GM19043 (cell line): ENCODE data around the gene GPR132.
A peak's percentile ranks its signal among the peaks of the same experiment; 100 is the strongest.
"Not testable (repeated sequence)": the region's sequence is repeated elsewhere in the genome, so short reads cannot be mapped to it uniquely, and the experiment has no call there.

Experiments
- ATAC-seq: cut with Tn5 transposase; IDR thresholded peaks from one replicate; pipeline ENCODE4 v1.9.1; 2021; ENCODE audit warnings: low read depth; ENCODE audit not compliant: unreplicated experiment

GPR132 gene

DNA sequence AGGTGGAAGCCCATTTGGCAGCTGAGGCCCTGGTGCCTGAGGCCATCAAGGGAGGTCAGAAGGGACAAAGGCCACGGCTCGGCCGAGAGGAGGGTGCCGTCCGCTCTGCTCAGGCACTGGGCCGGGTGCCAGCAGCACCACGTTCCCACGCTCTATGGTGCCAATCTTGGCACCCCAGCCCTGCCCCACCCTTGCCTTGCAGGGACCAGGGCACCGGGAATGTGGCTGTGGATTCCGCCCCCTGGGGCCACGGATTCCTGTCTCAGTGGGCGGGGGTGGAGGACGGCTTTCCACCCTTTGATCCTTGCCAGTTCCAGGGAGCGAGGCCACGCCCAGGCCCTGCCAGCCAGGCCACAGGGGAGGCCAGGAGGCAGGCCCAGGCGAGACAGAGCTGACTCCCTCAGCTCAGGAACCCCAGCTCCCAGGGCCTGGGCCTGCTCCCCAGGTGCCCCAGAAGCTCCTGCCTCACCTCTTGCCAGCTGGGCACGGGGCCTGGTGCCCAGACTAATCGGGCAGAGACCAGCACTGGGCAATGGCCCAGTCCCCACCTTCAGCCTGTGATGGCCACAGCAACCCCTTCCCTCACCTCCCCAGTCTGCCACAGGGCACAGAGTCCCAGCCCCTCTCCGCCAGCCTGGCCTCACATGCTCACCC lies 26.4 kb upstream of the GPR132 start:
- ATAC-seq = no peak

DNA sequence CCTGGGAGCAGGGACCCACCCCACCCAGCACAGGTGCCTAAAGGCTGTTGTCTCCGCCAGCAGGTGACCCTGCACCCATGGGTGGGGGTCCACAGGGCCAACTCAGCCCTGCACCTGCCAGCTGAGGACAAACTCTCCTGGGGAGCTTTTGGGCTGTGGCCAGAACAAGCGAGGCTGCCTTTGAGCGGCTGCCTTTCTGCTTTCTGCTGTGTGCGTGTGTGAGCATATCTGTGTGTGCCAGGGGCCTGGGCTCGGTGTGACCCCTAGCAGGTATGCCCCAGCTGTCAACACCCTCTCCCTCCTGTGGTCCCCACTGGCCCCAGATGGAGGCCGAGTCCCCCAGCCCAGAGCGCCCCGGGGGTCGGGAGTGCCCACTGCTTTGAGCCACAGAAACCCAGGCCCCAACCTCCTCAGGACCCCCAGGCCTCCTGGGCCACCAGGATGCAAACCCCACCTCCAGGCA lies 25.9 kb upstream of the GPR132 start:
- no peak for ATAC-seq

DNA sequence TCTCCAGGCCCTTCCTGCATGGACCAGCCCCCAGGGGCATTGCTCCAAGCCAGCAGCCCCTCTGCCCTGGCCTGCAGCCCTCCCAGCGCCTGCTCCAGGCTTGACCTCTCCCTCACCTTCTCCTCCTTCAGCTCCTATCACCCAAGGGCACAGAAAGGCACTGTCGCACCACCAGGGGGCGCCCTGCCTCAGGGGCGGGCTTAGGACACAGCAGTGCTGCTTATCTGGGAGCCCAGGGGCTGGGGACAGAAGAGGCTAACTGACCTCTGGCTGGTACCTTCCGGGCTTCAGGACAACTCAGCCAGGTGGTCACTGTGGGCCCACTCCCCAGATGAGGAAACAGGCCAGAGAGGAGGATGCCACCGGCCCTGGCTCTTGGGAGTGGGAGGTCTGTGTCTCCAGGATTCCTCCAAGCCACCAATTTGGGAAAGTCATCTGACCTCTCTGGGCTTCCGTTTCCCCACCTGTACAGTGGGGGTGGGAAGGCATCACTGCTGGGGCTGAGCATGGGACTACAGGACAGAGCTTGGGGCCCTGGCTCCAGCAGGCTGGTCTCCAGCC lies 25.3 kb upstream of the GPR132 start:
- ATAC-seq = no peak

DNA sequence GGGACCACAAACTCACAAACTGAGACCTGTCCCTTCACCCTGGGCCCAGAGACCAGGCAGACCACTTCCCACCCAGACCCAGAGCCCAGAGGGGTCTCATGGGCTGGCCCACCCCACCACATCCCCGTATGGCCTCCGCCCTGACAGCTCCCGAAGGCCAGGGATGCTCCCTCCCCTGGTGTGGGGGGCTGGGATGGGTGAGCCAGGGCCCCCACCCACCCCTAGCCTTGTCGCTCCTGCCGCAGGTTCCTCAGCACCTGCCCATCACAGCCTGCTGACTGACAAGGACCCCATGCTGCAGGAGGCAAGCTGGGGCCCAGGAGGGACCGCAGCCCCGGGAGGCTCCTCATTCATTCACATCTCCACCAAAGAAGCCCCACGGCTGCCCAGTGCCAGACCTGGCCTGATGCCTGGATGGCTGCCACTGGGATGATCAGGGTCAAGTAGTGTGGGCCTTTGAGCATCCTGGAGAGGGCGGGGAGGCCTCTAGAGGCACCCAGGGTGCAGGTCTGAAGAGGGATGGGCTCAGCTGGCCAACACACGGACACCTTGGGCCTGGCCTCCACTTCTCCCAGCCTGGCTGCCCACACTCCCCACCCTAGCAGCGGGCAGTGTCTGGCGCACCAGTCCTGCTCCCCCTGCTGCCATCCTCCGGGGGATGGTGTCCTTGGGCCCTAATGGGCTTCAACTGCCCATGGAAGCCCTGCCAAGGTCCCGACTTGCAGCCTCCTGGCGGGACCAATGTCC lies 24.7 kb upstream of the GPR132 start:
- no peak for ATAC-seq

DNA sequence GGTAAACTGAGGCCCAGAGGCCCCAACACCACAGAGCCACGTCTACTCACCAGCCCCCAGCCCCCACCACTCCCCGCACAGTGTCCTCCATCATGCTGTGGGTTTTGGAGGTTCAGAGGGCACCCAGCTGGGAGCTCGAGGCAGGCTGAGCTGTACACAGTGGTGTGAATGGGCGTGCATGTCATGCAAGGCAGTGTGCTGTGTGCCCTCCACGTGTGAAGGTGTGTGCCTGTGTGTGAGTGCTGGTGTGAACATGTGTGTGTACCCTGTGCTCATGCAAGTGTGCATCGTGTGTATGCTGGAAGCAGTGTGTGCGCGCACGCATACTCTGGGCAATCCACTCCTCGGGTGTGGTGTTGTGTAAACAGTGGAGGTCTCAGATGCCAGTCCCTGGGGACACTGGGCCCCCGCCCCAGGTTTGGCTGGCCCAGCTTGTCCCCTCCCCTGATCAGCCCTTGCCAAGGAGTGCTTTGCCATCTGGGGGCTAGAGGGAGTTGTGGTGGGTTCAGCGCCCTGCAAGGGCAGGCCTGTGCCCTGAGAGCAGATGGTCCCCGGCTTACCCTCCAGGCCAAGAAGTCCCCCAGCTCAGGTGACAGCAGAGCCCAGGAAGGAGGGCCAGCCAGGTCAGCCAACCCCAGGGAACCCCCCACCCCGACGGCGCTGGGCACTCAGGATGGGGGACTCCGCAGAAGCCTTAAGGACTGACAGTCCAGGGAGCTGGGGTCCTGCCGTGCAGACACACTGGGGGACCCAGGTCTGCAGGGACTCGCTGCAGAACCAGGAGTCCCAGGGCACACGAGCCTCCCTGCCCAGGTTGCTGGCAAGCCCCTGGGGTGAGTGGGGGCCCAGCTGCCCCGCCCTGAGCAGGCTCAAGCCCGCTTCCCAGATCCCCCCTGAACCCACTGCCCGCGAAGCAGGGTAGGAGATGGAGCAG lies 23.8 kb upstream of the GPR132 start:
- no peak for ATAC-seq

DNA sequence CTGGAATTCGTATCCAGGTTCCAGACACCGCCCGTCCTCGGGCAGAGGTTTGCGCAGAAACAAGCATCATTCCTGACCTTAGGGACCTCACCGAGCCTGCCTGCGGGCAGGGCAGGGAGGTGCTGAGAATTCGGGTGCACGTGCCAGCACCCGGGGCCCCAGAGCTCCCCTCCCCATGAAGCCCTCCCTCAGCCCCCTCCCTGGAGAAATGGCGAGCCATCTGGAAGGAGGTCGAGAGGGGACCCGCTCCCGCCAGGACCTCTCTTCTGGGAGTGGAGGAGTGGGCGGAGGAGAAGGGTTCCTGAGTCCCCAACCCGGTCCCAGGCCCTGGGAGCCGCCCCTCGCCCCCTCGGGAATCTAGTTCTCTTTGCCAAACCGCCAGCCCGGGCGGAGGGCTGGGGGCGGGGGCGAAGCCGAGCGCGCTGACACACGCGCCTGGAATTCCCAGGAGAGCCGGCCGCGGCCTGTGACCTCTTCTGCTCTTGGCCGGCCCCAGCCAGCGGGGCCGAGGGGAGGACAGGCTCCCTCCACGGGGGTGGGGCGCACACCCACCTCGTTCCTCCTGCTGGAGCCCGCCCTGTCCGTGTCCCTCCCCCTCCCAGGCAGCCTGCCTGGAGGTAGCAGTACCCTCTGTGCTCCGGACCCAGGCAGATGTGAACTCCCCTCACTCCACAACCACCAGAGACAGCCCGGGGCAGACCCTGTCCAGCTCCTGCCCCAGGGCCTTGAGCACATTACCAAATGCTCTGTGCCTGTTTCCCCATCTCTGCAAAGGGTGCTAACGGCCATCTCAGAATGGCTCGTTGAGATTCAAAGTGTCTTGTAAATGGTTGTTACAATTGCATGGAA lies 23.0 kb upstream of the GPR132 start:
- ATAC-seq = no peak

DNA sequence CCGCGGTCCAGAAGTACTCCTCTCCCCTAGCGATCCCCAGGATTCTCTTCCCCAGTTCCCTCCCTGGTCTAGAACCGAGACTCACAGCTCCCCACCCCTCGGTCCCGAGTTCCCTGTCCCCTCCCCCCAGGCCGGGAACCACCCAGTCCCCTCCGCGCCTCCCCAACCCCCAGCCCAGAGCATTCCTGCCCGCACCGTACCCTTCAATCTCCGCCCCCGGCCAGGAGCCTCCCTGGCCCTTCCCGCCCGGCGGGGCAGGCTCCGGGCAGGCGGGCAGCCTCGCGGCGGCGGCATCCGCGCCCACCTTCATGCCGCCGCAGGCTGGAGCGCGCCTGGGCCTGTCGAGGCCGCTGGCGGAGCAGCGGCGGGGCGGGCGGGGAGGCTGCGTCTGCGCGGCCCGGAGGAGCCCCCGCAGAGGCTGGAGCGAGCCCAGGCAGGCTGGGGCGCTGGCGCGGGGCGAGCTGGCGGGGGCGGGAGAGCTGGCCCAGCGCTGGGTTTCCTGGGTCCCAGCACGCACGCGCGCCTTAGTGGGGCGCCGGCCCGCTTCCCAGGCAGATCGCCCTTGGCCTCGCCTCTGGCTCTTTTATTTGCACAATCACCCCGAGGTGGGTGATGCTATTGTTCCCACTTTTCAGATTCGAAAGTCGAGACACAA lies 22.2 kb upstream of the GPR132 start:
- ATAC-seq = no peak

DNA sequence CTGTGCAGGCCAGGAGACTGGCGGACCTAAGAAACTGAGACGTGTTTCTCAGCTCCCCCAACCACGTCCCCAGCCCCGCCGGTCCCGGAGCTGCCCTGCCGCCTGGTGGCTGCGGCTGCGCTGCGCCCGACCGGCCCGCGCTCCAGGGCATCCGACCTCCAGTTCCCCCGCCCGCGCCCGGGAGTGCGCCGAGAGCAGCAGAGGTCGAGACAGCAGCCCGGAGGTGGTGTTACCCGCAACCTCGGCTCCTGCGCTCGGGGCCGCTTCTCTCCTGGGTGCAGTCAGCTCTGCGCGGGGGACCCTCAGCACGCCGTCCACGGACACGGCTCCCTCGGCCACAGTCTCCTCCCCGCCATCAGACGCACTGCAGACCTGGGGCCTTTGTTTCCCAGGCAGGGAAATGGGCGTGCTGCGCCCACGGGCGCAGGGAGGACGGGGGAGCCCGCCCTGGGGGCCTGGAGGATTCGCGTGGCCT lies 21.6 kb upstream of the GPR132 start:
- peak; percentile 63 for ATAC-seq

DNA sequence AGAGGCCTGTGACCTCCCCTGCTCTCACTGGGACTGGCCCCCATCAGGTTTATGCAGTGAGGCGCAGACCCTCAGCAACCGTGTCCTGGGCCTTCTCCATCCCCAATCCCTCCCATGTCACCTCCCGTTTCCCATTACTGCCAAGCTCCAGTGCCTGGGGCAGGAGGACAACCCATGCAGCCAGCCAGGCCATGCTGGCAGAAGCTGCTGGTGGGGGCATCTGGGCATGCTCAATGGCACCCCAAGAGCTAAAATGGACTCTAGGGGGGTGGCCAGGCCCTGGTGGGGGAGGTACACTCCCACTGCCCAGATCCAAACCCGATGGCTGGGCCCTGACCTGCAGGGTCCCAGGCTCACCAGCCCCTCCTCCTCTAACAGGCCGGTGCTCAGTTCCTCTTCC lies 20.5 kb upstream of the GPR132 start:
- no peak for ATAC-seq

DNA sequence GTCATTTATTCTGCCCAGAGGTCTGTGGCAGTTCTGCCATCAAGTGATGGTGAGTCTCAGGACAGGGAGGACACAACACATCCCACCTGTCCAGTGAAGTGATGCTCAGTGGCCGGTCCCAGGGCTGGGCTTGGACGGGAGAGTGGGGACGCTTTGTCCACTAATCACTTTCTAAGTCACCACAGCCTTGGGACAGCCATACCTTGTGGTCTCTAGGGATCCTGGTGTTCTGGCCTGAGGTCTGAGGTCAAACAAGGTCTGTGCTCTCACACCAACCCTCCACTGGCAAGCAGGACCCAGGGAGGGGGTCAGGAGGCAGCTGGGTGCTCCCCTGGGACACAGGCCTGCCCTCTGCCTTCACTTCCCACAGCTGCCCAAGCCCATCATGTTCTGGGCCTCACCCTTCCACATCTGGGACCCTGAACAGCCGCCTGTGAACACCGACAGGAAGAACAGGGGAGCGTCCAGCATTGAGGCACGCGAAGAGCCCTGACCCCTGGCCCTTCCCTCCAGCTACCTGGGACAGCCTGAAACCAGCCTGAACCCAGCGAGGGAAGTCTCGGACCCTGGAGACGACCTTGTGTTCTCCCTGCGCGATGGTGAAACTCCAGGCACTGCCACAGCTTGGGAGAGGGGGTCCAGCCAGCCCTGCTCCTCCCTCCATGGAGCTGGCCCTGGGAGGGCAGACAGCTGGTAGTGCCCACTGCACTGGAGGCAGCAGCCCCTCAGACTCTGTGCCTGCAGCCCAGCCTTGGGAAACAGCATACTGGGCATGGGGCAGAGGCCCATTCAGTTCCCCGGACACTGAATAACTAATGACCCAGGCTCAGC lies 19.7 kb upstream of the GPR132 start:
- no peak for ATAC-seq

DNA sequence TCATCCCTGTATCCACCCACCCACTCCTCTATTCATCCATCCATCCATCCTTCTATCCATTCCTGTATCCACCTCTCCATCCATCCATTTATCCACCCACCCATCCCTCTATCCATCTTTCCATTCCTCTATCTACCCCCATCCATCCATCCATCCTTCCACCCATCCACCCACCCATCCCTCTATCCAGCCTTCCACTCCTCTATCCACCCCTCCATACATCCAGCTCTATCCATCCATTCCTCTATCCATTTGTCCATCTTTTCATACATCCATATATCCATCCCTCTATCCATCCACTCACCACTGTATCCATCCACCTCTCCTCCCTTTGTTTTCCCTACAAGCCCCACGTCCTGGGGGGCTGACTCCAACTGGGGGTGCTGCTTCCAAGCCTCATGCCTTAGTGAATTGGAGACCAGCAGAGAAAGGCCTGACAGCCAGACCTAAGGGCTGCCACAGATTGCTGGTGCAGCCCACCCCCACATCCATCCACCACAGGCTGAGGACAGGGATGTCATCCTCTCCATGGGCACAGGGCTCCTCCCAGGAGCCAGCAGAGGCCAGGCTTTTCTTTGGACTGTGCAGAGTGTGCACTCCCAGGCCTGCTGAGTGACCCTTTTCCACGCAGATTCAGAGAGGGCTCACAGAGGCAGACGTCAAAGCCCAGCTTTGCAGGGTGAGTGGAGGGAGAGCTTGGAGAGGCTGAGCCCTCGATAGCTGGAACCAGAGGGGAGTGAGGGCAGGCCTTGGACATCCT lies 18.9 kb upstream of the GPR132 start:
- ATAC-seq = no peak

DNA sequence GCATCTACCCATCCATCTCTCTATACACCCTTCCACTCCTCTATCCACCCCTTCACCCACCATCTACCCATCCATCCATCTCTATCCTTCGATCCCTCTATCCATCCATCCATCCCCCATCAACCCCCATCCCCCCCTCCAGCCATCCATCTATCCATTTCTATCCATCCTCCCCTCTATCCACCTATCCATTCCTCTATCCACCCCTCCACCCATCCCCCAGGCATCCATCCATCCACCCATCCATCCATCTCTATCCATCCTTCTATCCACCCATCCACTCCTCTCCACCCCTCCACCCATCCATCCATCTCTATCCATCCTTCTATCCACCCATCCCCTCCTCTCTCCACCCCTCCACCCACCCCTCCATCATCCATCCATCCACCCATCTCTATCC lies 17.5 kb upstream of the GPR132 start:
- no peak for ATAC-seq

DNA sequence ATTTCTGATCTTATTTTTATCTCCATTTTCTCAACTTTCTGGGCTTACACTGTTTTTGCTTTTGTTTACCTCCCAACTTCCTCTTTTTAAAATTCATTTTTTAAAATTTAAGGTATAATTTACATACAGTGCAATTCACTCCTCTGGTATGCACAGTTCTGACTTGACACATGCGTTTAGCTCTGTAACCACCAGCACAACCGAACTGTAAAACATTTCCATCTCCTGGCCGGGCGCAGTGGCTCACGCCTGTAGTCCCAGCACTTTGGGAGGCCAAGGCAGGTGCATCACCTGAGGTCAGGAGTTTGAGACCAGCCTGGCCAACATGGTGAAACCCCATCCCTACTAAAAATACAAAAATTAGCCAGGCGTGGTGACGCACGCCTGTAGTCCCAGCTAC lies 16.2 kb upstream of the GPR132 start:
- not testable (repeated sequence) for ATAC-seq

DNA sequence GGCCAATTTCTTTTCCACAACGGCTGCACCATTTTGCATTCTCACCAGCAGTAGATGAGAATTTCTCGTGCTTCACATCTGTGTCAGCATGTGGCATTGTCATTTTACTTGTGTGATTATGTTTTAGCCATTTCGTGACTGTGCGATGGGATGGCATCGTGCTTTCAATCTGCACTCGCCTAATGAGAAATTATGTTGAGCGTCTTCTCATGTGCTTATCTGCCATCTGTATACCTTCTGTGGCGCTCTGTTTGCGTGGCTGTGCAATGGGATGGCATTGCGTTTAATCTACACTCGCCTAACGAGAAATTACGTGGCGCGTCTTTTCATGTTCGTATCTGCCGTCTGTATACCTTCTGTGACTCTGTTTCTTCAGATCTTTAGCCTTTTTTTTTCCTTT lies 14.9 kb upstream of the GPR132 start:
- no peak for ATAC-seq

DNA sequence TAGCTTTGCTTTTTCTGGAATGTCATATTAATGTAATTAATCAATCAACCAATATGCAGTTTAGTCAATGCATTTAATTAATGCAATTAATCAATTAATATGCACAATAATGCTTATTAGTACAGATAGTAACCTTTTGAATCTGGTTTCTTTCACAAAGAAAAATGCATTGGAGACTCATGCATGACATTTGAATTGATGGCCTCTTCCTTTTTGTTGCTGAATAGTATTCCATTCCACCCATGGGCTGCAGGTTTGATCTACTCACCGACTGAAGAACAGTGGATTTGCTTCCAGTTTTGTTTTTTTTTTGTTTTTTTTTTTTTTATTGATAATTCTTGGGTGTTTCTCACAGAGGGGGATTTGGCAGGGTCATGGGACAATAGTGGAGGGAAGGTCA lies 13.1 kb upstream of the GPR132 start:
- ATAC-seq = no peak

DNA sequence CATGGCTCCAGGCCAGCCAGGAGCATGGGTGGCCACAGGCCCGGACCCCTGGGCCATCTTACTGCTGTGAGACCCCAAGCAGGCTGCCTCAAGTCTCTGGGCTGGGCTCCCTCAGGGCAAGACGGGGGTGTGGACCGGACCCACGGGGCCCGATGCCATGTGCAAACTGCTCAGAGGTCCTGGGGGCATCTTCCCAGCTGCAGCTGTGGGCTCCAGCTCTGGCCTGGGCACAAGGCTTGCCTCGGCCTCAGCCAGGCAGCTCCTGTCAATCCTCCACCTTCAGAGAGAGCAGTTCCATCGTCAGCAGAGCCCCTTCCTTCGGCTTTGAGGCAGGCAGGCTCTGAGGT lies 12.4 kb upstream of the GPR132 start:
- no peak for ATAC-seq

DNA sequence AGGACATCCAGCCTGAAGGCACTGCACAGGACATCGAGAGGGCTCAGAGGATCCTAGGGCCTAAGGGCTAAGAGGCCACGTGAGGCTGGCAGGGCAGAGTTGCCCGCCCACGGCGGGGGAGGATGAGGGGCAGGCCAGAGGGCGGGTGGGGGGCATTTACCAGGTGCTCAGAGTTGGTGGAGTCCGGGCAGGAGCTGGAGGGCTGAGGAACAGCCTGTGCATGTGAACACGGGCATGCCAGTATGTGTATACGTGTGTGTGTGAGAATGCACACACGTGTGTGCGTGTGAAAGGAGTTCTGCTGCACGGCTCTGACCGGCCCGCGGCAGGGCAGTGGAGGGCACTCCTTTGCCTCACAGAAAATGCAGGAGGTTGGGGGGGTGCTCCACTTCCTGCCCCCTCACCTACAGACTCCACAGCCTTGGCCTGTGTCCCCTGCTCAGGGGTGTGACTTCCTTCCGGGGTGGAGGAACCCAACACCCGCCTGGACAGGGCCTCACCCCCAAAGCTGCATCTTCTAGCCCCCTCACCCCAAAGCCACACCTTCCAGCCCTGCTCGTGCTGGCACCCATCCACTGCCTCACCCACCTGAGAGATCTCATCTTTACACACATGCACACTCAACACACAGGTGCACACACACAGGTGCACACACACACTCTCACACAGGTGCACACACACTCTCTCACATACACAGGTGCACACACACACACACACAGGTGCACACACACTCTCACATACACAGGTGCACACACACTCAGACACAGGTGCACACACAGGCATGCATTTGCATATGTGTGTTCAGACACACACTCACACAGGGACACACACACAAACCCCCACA lies 11.8 kb upstream of the GPR132 start:
- ATAC-seq = no peak
